H54 (cell line): ENCODE results near the gene CDC42EP3.
A peak's percentile ranks its signal among the peaks of the same experiment; 100 is the strongest.

Source experiments
- DNase-seq: peaks from one replicate; pipeline ENCODE4 v3.0.0; 2011; ENCODE audit warnings: low spot score, mixed read lengths; ENCODE audit not compliant: insufficient read length
- FAIRE-seq: peaks from 3 replicates; lab custom pipeline; 2011; peaks lifted over from hg19 to GRCh38; lab: Jason Lieb, UNC
- POLR2A ChIP-seq: IDR thresholded peaks from 2 replicates; pipeline ENCODE4 v1.6.1; 2011; ENCODE audit warnings: low read depth, mild to moderate bottlenecking, low read length

Gene CDC42EP3

DNA sequence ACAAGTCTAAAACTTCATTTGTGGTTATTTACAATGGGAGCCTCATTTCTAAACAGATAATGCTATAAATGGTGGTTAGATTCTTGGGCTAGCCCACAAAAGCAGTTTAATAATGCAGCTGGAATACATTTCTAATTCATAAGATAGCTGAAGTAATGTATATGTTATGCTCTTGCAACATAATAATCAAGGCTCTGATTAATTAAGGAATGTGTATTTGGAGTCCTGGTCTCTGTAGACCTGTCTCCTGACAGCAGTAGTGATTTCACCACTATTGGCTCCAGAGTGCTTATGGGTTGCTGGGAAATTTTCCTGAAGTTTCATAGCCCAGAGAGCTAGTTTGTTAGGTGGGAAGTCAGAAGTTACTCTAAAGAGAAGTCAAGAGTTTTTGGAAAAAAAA is 21.3 kb upstream of the CDC42EP3 start:
- TF ChIP-seq POLR2A, result no peak
- no peak for FAIRE-seq

GRCh38 chr2:37689751-37690150 is 18.3 kb upstream of the CDC42EP3 start:
- FAIRE-seq (no peak), DNase-seq (no peak)
- no peak for TF ChIP-seq POLR2A

More for the DNA sequence above, 21.3 kb upstream of the CDC42EP3 start:
- no peak for DNase-seq

GRCh38 chr2:37688771-37689468 is 17.5 kb upstream of the CDC42EP3 start:
- DNase-seq, result no peak
- no peak for TF ChIP-seq POLR2A
- peak; percentile 96 for FAIRE-seq

GRCh38 chr2:37686792-37687526 is 15.5 kb upstream of the CDC42EP3 start:
- DNase-seq (no peak), FAIRE-seq (no peak)
- TF ChIP-seq POLR2A, result no peak

- DNase-seq, result no peak
- no peak for TF ChIP-seq POLR2A
- no peak for FAIRE-seq
Measured at GRCh38 chr2:37684809-37685208, 13.4 kb upstream of the CDC42EP3 start.

DNA sequence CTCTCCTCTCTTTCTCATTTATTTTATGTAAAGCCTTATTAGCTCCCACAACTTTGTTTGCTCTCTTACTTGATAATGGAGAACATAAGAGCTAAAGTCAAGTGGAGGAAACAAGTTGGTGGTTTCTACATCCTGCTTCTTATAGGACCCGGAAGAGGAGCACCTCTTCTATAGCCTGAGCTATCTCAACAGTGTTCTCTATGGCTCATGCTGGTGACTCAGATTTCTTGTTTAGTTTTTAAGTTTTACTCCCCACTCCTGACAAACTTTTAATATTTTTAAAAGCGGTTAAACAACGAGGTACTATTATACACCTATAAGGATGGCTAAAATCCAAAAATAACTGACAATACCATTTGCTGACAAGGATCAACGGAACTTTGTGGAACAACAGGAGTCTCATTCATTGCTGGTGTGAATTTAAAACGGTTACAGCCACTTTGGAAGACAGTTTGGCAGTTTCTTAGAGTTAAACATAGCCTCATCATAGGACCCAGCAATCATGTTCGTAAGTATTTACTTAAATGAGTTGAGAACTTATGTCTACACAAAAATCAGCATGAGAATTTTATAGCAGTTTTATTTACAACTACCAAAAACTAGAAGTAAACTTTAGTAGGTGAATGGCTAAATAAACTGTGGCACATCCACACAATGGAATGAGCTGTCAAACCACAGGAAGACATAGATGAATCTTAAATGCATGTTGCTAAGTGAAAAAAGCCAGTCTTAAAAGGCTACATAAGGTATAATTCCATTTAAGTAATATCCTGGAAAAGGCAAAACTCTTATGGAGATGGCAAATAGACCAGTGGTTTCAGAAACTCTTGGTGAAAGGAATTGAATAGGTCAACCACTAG is 12.7 kb upstream of the CDC42EP3 start:
- DNase-seq (no peak), FAIRE-seq (no peak)
- TF ChIP-seq POLR2A, result no peak

DNA sequence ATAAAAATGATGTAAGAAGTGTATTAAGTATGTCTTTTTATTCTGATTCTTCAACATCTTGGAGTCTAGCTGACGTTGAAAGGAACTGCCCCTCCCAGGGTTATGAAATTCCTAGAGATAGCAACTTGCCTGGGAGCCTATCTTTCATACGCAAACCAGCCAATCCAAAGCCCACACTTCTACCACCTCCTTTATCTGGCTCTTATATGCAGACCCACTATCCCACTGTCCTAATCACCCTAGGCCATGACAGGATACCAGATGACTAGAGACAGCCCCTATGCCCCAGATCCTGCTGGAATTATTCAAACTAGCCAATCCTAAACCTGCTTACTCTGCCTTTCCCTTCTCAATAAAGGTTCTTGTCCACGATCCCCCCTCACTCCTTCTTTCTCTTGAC is 11.8 kb upstream of the CDC42EP3 start:
- FAIRE-seq (no peak), DNase-seq (no peak)
- no peak for TF ChIP-seq POLR2A

GRCh38 chr2:37682473-37682872 is 11.0 kb upstream of the CDC42EP3 start:
- no peak for DNase-seq
- no peak for FAIRE-seq
- no peak for TF ChIP-seq POLR2A

- DNase-seq (no peak), FAIRE-seq (no peak)
- TF ChIP-seq POLR2A, result no peak
Measured at GRCh38 chr2:37681587-37681986, 10.1 kb upstream of the CDC42EP3 start.

DNA sequence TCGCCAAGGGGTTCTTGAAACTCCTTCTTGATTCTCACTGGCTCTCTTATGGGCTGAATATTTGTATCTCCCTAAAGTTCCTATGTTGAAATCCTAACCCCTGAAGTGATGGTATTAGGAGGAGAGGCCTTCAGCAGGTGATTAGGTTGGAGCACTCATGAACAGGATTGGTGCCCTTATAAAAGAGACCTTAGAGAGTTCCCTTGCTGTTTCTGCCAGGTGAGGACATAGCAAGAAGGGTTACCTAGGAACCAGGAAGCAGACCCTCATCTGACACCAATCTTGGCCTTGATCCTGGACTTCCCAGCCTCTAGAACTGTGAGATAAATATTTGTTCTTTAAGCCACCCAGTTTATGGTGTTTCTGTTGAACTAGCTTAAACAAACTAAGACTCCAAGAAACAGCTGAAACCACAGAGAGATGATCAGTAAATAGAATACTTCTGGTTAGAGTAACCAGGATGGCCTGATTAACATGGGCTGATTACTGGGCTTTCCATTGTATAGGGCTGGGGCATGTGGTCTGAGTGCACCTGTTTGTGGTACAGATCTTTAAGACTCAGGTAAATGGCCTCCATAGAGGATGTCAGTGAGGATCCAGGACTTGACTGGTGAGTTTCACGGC is 7.7 kb upstream of the CDC42EP3 start:
- no peak for TF ChIP-seq POLR2A
- no peak for FAIRE-seq
- DNase-seq, result no peak

- TF ChIP-seq POLR2A, result no peak
- DNase-seq, result peak; percentile 49
- FAIRE-seq, result peak; percentile 86
Measured at GRCh38 chr2:37676274-37676673, 4.8 kb upstream of the CDC42EP3 start.

GRCh38 chr2:37674946-37675345 is 3.5 kb upstream of the CDC42EP3 start:
- no peak for FAIRE-seq

DNA sequence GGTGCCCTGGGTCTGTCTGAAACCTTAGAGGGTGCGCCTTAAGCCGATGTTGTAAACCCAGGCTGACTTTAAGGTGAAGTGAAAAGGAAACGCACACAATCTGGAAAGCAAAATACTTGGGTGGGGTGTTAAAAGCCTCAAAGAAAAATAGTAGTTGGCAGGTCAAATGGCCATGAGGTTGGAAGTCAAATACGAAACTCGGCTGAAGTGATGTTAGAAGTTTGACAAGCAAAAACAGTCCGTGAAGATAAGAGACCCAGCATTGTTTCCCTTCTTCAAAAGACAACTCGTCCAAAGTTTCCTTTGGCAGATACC is 1.4 kb upstream of the CDC42EP3 start:
- FAIRE-seq, result no peak
- no peak for DNase-seq
- no peak for TF ChIP-seq POLR2A

More at GRCh38 chr2:37674946-37675345, 3.5 kb upstream of the CDC42EP3 start:
- no peak for TF ChIP-seq POLR2A
- no peak for DNase-seq
